ENCODE results near the gene ACOT11. TPM values are rescaled to one million over a fixed set of nuclear protein-coding genes. Genes with fewer than 3 reads are reported as not detected.

Gene ACOT11
- total and polyA plus RNA-seq, 9 of the 15 experiments (the other 6 are each of a cell fraction or from before 2014, with no cell fraction given), result 0.04 to 1.2 (median 0.64) TPM; not detected in 2

GRCh38 chr1:54596756-54597155 lies 48.7 kb downstream of the ACOT11 start (continued):
- no peak for TF ChIP-seq E2F8 (IDR thresholded peaks at IDR 0.05; ENCODE audit: low read depth, partially characterized antibody)

- WGBS (ENCODE audit: insufficient coverage, low coverage, missing lambda C conversion rate), result 0% methylated on average over 3 of the region's 3 CpGs
- H3K27me3 ChIP-seq (ENCODE audit: control insufficient read depth in 2 of 2, insufficient read depth in 2 of 2, low read length in 2 of 2), result peaks cover 28 to 50% of the 10 kb centered on the region in 2 experiments
- ChIA-PET POLR2A (interaction anchor here (0.8 to 1.1 kb wide), 2 partner anchors 10 to 232 kb away, joined by 3 read pairs; no protein-coding TSS in a partner anchor), CTCF (ENCODE audit: low intra/inter-chr PET ratio) (no interaction called here)
- in situ Hi-C loops (cut with MboI) (no loop called here), intact Hi-C loops (cut with micrococcal nuclease) (no loop called here)
- H3K9me1 ChIP-seq (ENCODE audit: control insufficient read depth, insufficient read depth, low read length), result no peaks in the 10 kb centered on the region
- BruUV-seq (replicated peaks), result no TSS peak
- no peak overlapping the region for H3K27ac ChIP-seq (ENCODE audit: extremely low read depth, low read depth, low read length)
- no peak for DNase-seq (ENCODE audit: extremely low read depth in 1 of 4, low spot score in 3 of 4)
- H3K4me2 ChIP-seq (ENCODE audit: insufficient read depth, low read length), result no peak overlapping the region
- no peak overlapping the region for H2AFZ ChIP-seq (ENCODE audit: low read depth, low read length)
- H3K4me3 ChIP-seq, result no peak overlapping the region
- H3K4me1 ChIP-seq (replicated peaks in 1 of 2; ENCODE audit: control insufficient read depth in 2 of 2, insufficient read depth in 2 of 2, low read length in 2 of 2), result peaks cover 0 to 10% of the 10 kb centered on the region in 2 experiments; a peak in 1 of 5 replicates
- no peak overlapping the region for H3K9ac ChIP-seq (ENCODE audit: insufficient read depth in 1 of 2, low read depth in 2 of 2, low read length in 2 of 2)
- H4K20me1 ChIP-seq (replicated peaks; ENCODE audit: control insufficient read depth, insufficient read depth, low read length), result no peaks in the 10 kb centered on the region
- ATAC-seq, result no peak
- no peaks in the 10 kb centered on the region for H3K79me2 ChIP-seq (ENCODE audit: control insufficient read depth, insufficient read depth, low read length)
- FAIRE-seq, result peak; percentile 6
- no peaks in the 10 kb centered on the region for H3K9me3 ChIP-seq (replicated peaks; ENCODE audit: control insufficient read depth, insufficient read depth, low read depth, low read length)
- H3K36me3 ChIP-seq (ENCODE audit: control insufficient read depth, insufficient read depth, low read length), result no peaks in the 10 kb centered on the region
- TF ChIP-seq STAT6 (CRISPR knock-in tag; IDR thresholded peaks at IDR 0.05), result no peak
- no peak for TF ChIP-seq BRF2 (IDR thresholded peaks at IDR 0.05; ENCODE audit: borderline replicate concordance, insufficient read depth, insufficient read length)
- no peak for TF ChIP-seq MCM5 (IDR thresholded peaks at IDR 0.05; ENCODE audit: low read depth)
- no peak for TF ChIP-seq NUFIP1 (IDR thresholded peaks at IDR 0.05; ENCODE audit: partially characterized antibody)
- TF ChIP-seq CBX3 (IDR thresholded peaks at IDR 0.05; ENCODE audit: borderline replicate concordance in 1 of 2, low read length in 2 of 2), result no peak
- no peak for TF ChIP-seq BMI1 (IDR thresholded peaks at IDR 0.05; ENCODE audit: low read length)
- TF ChIP-seq DEAF1 (CRISPR knock-in tag; IDR thresholded peaks at IDR 0.05), result no peak
- no peak for TF ChIP-seq KHSRP (IDR thresholded peaks at IDR 0.05)
- no peak for TF ChIP-seq VEZF1 (CRISPR knock-in tag; IDR thresholded peaks at IDR 0.05)
- TF ChIP-seq ZNF354B (CRISPR knock-in tag; IDR thresholded peaks at IDR 0.05), result no peak
Measured at GRCh38 chr1:54597455-54598030, 49.5 kb downstream of the ACOT11 start.
